ENCODE results near the gene C9orf72. TPM values are rescaled to one million over a fixed set of nuclear protein-coding genes. Genes with fewer than 3 reads are reported as not detected.
"Not testable (repeated sequence)": the region's sequence is repeated elsewhere in the genome, so short reads cannot be mapped to it uniquely, and the experiment has no call there.

C9orf72 gene, protein sequence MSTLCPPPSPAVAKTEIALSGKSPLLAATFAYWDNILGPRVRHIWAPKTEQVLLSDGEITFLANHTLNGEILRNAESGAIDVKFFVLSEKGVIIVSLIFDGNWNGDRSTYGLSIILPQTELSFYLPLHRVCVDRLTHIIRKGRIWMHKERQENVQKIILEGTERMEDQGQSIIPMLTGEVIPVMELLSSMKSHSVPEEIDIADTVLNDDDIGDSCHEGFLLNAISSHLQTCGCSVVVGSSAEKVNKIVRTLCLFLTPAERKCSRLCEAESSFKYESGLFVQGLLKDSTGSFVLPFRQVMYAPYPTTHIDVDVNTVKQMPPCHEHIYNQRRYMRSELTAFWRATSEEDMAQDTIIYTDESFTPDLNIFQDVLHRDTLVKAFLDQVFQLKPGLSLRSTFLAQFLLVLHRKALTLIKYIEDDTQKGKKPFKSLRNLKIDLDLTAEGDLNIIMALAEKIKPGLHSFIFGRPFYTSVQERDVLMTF
- 10 to 100 TPM; 10.2 to 10.7 TPM for total RNA-seq

- H3K27me3 Mint-ChIP-seq = no peaks in the 10 kb centered on the region
- ChIA-PET POLR2A (interaction anchor here (0.7 to 1.5 kb wide), 4 partner anchors 12 to 44 kb away, joined by 3 to 4 read pairs (median 3); partner anchors contain the start of gene MOB3B), CTCF (interaction anchor here (1.0 kb wide), 1 partner anchor 44 kb away, joined by 4 read pairs; no protein-coding TSS in a partner anchor)
- H3K36me3 Mint-ChIP-seq = peaks cover 7% of the 10 kb centered on the region
- peaks cover 2% of the 10 kb centered on the region for H3K9me3 Mint-ChIP-seq
- peaks cover 29% of the 10 kb centered on the region for H3K4me1 Mint-ChIP-seq (ENCODE audit: low read depth)
- peak within 1 kb of the TSS; percentile 100 for H3K27ac Mint-ChIP-seq
- intact Hi-C loops (cut with micrococcal nuclease) = loop anchor here (1.0 to 2.0 kb wide), 5 partner anchors 44 to 681 kb away; partner anchors contain the start of genes CAAP1, IFT74, MOB3B and PLAA
- peak within 1 kb of the TSS; percentile 92 for H3K4me3 Mint-ChIP-seq
- peak; percentile 91 for DNase-seq
Observed at GRCh38 chr9:27572918-27573633, at the start of gene C9orf72. C9orf72 (minus strand) TSS chr9:27573481; CDS start chr9:27567120, 6,361 bp downstream.

GRCh38 chr9:27622693-27623340, 49.5 kb upstream of the C9orf72 start:
- Mint-ChIP-seq H3K4me1 (ENCODE audit: low read depth) (no peaks in the 10 kb centered on the region), H3K27me3 (peaks cover 3% of the 10 kb centered on the region)

DNA sequence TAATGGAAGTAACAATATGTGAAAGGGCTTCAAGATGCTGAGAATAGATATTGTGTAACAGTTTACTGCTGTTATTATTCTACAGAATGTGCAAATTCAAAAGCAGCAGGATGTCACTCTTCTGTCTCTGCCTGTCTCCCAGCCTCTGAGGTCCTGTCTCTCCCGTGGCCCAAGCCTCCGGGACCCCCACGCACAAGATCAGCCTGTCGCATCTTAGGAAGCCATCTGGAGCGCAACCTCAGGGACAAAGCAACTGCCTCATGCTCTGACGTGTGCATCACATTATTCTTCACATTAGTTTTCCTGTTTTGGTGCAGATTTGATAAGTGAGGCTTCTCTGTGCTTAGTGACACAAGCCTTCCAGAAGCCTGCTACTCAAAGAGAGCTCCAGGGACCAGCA, 46.5 kb upstream of the C9orf72 start:
- ChIA-PET POLR2A (no interaction called here), CTCF (no interaction called here)
- H3K4me1 Mint-ChIP-seq (ENCODE audit: low read depth) = no peaks in the 10 kb centered on the region
- no peak for DNase-seq
- no peaks in the 10 kb centered on the region for H3K36me3 Mint-ChIP-seq
- H3K4me3 Mint-ChIP-seq = no peak overlapping the region
- H3K27ac Mint-ChIP-seq = no peak overlapping the region
- H3K9me3 Mint-ChIP-seq = no peaks in the 10 kb centered on the region
- intact Hi-C loops (cut with micrococcal nuclease) = no loop called here
- H3K27me3 Mint-ChIP-seq = peaks cover 13% of the 10 kb centered on the region

More at GRCh38 chr9:27622693-27623340, 49.5 kb upstream of the C9orf72 start:
- ChIA-PET CTCF (no interaction called here), POLR2A (no interaction called here)
- Mint-ChIP-seq H3K4me3 (no peak overlapping the region), H3K27ac (no peak overlapping the region), H3K9me3 (no peaks in the 10 kb centered on the region), H3K36me3 (no peaks in the 10 kb centered on the region)
- no peak for DNase-seq
- intact Hi-C loops (cut with micrococcal nuclease) = no loop called here

DNA sequence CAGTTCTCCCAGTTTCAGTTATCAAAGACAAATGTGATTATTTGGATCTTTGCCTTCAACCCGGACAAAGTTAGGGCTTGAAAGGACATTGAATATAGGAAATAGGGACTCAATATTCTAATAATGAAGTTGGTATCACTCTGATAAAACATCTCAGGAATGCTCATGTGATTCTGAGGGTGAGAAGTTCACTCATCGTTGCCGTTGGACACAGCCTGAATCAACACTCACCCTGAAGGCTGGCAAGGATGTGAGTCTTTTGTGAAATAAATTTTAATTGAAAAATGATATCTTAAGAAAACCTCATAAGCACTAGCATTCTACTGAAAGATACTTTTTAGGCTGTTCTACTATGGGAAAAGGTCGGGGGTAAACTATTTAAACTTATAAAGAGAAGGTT, 44.8 kb upstream of the C9orf72 start:
- Mint-ChIP-seq H3K27ac (no peak overlapping the region), H3K4me1 (ENCODE audit: low read depth) (no peaks in the 10 kb centered on the region), H3K27me3 (peaks cover 20% of the 10 kb centered on the region), H3K9me3 (no peaks in the 10 kb centered on the region), H3K36me3 (no peaks in the 10 kb centered on the region), H3K4me3 (no peak overlapping the region)
- CTCF ChIA-PET = no interaction called here
- intact Hi-C loops (cut with micrococcal nuclease) = no loop called here
- DNase-seq = no peak
- POLR2A ChIA-PET = no interaction called here

- intact Hi-C loops (cut with micrococcal nuclease) = no loop called here
- Mint-ChIP-seq H3K36me3 (no peaks in the 10 kb centered on the region), H3K4me3 (no peak overlapping the region), H3K9me3 (no peaks in the 10 kb centered on the region), H3K4me1 (ENCODE audit: low read depth) (peaks cover 4% of the 10 kb centered on the region), H3K27me3 (peaks cover 26% of the 10 kb centered on the region), H3K27ac (no peak overlapping the region)
- ChIA-PET CTCF (no interaction called here), POLR2A (no interaction called here)
- no peak for DNase-seq
Observed at GRCh38 chr9:27614551-27614950, 41.3 kb upstream of the C9orf72 start.

- CTCF ChIA-PET; H3K9me3 Mint-ChIP-seq; H3K36me3 Mint-ChIP-seq; H3K4me1 Mint-ChIP-seq (ENCODE audit: low read depth); intact Hi-C loops (cut with micrococcal nuclease); H3K4me3 Mint-ChIP-seq; H3K27ac Mint-ChIP-seq; DNase-seq; POLR2A ChIA-PET: not testable (repeated sequence)
- H3K27me3 Mint-ChIP-seq = peaks cover 25% of the 10 kb centered on the region
Observed at GRCh38 chr9:27612036-27612435, 38.8 kb upstream of the C9orf72 start.

- H3K9me3 Mint-ChIP-seq = no peaks in the 10 kb centered on the region
- peaks cover 4% of the 10 kb centered on the region for H3K4me1 Mint-ChIP-seq (ENCODE audit: low read depth)
- intact Hi-C loops (cut with micrococcal nuclease) = no loop called here
- POLR2A ChIA-PET = no interaction called here
- peaks cover 20% of the 10 kb centered on the region for H3K27me3 Mint-ChIP-seq
- no peaks in the 10 kb centered on the region for H3K36me3 Mint-ChIP-seq
- CTCF ChIA-PET = interaction anchor here (1.4 kb wide), 1 partner anchor 20 kb away, joined by 4 read pairs; no protein-coding TSS in a partner anchor
- DNase-seq = no peak
- no peak overlapping the region for H3K27ac Mint-ChIP-seq
- no peak overlapping the region for H3K4me3 Mint-ChIP-seq
Observed at GRCh38 chr9:27610622-27611021, 37.3 kb upstream of the C9orf72 start.

DNA sequence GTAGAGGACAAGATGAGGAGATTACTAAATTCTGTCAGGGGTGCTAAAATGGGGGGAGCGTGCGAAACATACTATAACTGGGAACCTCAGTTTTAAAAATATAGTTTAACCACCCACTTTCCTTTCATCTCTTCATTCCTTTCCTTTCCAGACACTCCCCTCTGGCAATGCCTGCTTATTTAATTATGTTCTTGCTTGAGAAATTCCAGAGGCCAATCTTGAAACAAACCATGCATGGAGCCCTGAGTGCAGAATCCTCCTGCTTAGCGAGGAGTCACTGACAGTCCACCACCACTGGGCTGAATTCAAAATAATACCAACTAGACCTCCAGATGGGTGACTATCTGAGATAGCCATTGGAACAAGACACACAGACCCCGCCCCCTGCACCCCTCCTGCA, 29.7 kb upstream of the C9orf72 start:
- Mint-ChIP-seq H3K36me3 (no peaks in the 10 kb centered on the region), H3K9me3 (no peaks in the 10 kb centered on the region), H3K27ac (no peak overlapping the region), H3K4me1 (ENCODE audit: low read depth) (no peaks in the 10 kb centered on the region), H3K4me3 (no peak overlapping the region), H3K27me3 (no peaks in the 10 kb centered on the region)
- POLR2A ChIA-PET = no interaction called here
- no peak for DNase-seq
- intact Hi-C loops (cut with micrococcal nuclease) = no loop called here
- CTCF ChIA-PET = no interaction called here

GRCh38 chr9:27602142-27602861, 29.0 kb upstream of the C9orf72 start:
- no peaks in the 10 kb centered on the region for H3K4me1 Mint-ChIP-seq (ENCODE audit: low read depth)
- H3K36me3 Mint-ChIP-seq = no peaks in the 10 kb centered on the region
- POLR2A ChIA-PET = no interaction called here
- intact Hi-C loops (cut with micrococcal nuclease) = no loop called here
- H3K4me3 Mint-ChIP-seq = no peak overlapping the region
- H3K27me3 Mint-ChIP-seq = no peaks in the 10 kb centered on the region
- CTCF ChIA-PET = no interaction called here
- DNase-seq = no peak
- H3K9me3 Mint-ChIP-seq = no peaks in the 10 kb centered on the region
- no peak overlapping the region for H3K27ac Mint-ChIP-seq

DNA sequence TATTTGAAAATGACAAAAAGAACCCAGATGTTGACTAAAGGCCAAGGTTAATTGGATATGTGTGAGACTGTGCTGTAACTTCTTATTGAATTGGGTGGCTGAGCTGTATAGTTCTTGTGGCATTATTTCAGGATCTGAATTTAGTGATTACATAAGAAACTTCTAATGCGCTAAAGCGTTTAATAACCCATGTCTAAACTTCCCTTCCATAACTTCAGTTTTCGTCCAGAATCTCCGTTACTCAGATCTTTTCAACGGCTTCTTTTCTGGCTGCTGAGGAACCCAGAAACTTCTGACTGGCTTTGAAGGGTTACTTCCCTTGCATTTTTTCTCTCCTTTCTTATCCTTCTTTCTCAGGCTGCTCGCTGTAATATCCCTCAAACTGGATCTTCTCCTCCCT, 28.1 kb upstream of the C9orf72 start:
- no peak overlapping the region for H3K4me3 Mint-ChIP-seq
- DNase-seq = no peak
- no peaks in the 10 kb centered on the region for H3K4me1 Mint-ChIP-seq (ENCODE audit: low read depth)
- no peaks in the 10 kb centered on the region for H3K9me3 Mint-ChIP-seq
- ChIA-PET CTCF (no interaction called here), POLR2A (no interaction called here)
- intact Hi-C loops (cut with micrococcal nuclease) = no loop called here
- H3K27me3 Mint-ChIP-seq = no peaks in the 10 kb centered on the region
- H3K27ac Mint-ChIP-seq = no peak overlapping the region
- no peaks in the 10 kb centered on the region for H3K36me3 Mint-ChIP-seq

DNA sequence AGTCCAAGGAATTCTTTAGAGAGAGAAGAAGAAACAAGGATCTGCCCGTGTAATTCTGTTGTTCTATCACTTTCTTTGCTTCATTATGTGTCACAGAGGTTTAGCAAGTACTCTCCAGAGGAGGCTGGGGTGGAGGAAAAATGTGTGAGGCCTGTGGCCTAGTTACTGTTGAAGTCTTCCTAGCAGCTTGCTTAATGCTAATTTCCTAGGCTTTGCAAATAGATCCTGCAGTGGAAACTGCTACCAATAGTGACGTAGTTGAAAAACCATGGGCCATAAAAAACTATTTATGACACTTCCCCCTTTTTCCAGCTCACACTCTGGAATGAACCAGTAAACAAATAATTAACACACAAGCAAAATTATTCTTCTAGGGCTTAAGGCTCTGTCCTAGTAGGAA, 27.0 kb upstream of the C9orf72 start:
- CTCF ChIA-PET = no interaction called here
- H3K27ac Mint-ChIP-seq = no peak overlapping the region

GRCh38 chr9:27599870-27600238, 26.6 kb upstream of the C9orf72 start:
- Mint-ChIP-seq H3K4me1 (ENCODE audit: low read depth) (no peaks in the 10 kb centered on the region), H3K27me3 (no peaks in the 10 kb centered on the region), H3K36me3 (no peaks in the 10 kb centered on the region), H3K4me3 (no peak overlapping the region), H3K27ac (no peak overlapping the region), H3K9me3 (no peaks in the 10 kb centered on the region)
- CTCF ChIA-PET = no interaction called here
- no peak for DNase-seq
- POLR2A ChIA-PET = no interaction called here
- intact Hi-C loops (cut with micrococcal nuclease) = no loop called here

More for the DNA sequence above, 27.0 kb upstream of the C9orf72 start:
- Mint-ChIP-seq H3K36me3 (no peaks in the 10 kb centered on the region), H3K27me3 (no peaks in the 10 kb centered on the region), H3K4me1 (ENCODE audit: low read depth) (no peaks in the 10 kb centered on the region), H3K9me3 (no peaks in the 10 kb centered on the region), H3K4me3 (no peak overlapping the region)
- DNase-seq = no peak
- intact Hi-C loops (cut with micrococcal nuclease) = no loop called here
- POLR2A ChIA-PET = no interaction called here

Measured in activated CD4-positive, alpha-beta memory T cell treated with anti-CD3 and anti-CD28 coated beads for 36 hours (primary cell).